GM18868 (cell line): ENCODE results near the gene ATP5PD.
"Not testable (repeated sequence)": the region's sequence is repeated elsewhere in the genome, so short reads cannot be mapped to it uniquely, and the experiment has no call there.

Experiments used
- ATAC-seq: cut with Tn5 transposase; IDR thresholded peaks from one replicate; pipeline ENCODE4 v1.9.1; 2021; ENCODE audit warnings: mild to moderate bottlenecking, moderate library complexity; ENCODE audit not compliant: unreplicated experiment

Gene ATP5PD

GRCh38 chr17:75059369-75060345 is 12.9 kb upstream of the ATP5PD start:
- no peak for ATAC-seq

GRCh38 chr17:75051941-75052340 is 5.2 kb upstream of the ATP5PD start:
- no peak for ATAC-seq

- no peak for ATAC-seq
These were observed 2.9 kb upstream of the ATP5PD start for GRCh38 chr17:75049706-75050105.

DNA sequence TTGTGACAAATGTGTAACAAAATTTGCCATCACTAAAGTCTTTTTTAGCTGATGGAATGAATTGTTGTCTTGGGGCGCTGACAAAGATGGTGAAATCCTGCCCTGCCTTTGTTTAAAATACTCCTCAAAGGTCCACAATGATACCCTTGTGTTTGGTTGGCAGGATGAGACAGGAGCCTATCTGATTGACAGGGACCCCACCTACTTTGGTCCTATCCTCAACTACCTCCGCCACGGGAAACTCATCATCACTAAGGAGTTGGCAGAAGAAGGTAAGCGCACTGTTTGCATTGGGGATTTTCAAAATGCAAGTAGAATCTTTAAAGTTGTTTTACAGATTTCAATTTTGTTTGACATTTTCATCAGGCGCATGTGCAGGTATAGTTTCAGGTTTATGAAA is 2.3 kb upstream of the ATP5PD start:
- no peak for ATAC-seq

GRCh38 chr17:75048249-75048878 is 1.6 kb upstream of the ATP5PD start:
- no peak for ATAC-seq

- peak; percentile 6 for ATAC-seq
These were observed 779 bp upstream of the ATP5PD start for GRCh38 chr17:75047398-75048098.

DNA sequence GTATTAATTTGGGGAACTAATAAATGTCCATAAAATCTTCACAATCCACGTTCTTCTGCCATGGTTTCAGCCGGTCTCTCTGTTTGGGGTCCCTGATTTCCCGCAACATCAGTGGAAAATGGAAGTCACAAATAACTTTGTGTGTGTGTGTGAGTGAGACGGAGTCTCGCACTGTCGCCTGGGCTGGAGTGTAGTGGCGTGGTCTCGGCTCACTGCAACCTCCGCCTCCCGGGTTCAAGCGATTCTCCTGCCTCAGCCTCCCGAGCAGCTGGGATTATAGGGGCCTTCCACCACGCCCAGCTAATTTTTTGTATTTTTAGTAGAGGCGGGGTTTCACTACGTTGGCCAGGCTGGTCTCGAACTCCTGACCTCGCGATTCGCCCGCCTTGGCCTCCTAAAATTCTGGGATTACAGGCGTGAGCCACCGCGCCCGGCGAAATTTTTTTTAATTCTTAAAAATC is 793 bp downstream of the ATP5PD start:
- not testable (repeated sequence) for ATAC-seq

- no peak for ATAC-seq
These were observed 2.1 kb downstream of the ATP5PD start for GRCh38 chr17:75044716-75045115.

DNA sequence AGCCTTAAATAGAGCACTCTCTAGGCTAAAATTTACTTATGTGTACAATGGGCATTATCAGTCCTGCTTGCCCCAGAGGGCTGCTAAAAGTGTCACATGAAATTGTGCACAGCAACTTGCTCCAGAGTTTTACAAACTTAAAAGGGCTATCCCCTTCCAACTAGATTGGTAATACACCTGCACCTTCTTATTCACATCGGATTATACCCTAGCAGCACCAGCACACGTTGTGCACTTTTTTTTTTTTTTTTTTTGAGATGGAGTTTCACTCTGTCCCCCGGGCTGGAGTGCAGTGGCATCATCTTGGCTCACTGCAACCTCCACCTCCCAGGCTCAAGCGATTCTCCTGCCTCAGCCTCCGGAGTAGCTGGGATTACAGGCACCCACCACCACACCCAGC is 3.0 kb downstream of the ATP5PD start:
- not testable (repeated sequence) for ATAC-seq

DNA sequence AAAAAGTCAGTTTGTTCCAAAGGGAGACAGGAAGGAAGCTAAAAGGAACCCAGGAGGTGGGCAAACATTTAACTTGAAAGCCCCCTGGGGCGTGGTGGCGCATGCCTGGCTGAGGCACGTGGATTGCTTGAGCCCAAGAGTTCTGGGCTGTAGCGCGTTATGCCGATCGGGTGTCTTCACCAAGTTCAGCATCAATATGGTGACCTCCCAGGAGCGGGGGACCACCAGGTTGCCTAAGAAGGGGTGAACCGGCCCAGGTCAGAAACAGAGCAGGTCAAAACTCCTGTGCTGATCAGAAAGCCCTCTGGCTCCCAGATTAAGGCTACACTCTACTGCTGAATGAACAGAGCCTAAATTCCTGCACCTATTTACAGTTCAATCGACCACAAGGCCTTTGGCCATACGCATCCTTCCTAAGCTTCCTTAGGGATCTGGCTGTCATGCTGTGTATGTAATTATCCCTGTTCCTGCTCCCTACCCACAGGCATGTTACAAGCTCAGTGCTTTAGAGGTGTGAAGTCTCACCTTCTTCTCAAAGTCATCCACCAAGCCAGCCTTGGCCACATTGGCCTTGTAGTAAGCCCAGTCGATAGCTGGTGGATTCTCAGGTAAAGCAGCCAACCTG is 5.0 kb downstream of the ATP5PD start:
- ATAC-seq: no peak

- no peak for ATAC-seq
These were observed 7.5 kb downstream of the ATP5PD start for GRCh38 chr17:75039238-75039637.

DNA sequence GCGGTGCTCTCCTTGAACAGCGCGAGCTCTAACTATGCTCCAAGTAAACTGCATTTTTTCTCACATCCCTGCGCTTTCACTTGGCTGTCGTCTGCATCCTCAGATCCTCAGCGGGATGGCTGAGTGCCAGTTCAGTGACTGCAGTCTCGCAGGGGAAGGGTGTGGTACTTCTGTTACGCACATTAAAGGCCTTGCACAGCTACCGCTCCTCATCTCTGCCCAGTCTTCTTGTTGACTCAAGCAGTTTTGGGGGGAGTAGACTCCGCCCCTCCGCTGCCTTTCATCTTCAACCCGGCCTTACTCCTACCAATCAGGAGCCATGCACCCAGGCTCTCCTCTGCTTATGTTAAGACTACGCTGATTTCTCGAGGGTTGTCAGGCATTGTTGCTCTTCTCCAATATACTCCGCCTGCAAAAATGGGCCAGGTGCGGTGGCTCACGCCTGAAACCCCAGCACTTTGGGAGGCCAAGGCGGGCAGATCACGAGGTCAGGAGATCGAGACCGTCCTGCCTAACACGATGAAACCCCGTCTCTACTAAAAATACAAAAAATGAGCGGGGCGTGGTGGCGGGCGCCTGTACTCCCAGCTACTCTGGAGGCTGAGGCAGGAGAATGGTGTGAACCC is 10.0 kb downstream of the ATP5PD start:
- ATAC-seq: no peak

- ATAC-seq: peak; percentile 63
These were observed 12.4 kb downstream of the ATP5PD start for GRCh38 chr17:75034236-75034908.

DNA sequence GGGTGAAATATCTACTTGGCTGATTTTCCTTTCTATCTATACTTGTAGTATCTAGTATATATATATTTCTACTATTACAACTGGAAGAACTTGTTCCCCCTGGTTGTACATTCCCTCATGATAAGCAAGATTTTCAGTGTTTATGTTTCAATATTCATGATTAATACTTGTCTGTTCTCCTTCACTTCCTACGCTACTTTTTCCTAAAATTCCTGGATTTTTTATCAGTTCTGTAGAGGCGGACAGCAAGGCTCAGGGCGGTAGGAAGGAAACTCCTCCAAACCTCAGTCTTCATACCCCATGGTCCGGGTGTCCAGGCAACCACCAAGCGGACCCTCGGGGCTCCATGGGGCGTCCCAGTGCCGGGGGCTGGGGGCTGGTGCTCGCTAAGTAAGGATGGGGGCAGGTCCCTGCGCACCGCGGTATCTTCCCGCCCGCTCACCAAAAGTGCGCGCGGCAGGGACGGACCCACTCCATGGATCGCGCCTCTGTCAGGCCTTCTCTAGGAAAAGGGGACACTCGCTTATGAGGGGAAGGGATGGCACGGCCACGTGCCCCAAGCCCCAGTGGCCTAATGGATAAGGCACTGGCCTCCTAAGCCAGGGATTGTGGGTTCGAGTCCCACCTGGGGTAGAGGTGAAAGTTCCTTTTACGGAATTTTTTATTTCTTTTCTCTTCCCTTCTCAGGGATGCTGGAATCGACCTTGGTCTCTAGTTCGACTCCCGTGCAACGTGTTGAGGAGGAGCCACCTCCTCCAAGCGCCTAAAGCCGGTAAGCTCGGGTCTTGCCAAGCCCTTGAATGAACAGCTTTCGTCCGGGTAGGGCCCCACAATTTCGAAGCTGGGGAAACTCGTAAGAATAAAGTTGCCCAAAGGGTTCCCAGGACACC is 13.2 kb downstream of the ATP5PD start:
- peak; percentile 43 for ATAC-seq

DNA sequence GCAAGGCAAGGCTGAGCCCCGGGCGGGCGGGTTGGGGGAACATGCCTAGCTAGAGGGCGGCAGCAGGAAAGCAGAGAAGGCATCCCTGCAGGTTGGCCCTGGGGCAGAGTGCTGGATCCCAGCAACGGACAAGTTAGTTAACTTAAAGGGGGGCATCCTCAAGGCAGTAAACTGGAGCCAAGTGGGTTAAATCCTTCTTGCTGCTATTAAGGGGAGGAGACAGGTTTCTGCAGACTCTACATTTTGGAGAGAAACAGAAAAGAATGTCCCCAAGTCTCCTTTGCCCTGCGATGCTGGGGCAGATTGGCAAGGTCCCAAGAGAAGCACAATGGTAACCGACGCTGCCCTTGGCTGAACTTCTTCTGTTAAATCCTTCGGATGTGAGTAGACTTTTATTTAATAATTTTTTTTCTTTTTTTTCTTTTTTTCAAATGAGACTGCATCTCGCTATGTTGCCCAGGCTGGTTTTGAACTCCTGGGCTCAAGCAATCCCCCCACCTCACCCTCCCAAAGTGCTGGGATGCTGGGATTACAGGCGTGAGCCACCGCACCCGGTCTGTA is 14.0 kb downstream of the ATP5PD start:
- ATAC-seq: no peak

- no peak for ATAC-seq
These were observed 14.6 kb downstream of the ATP5PD start for GRCh38 chr17:75031972-75032719.

- no peak for ATAC-seq
These were observed 16.6 kb downstream of the ATP5PD start for GRCh38 chr17:75030161-75030560.

- not testable (repeated sequence) for ATAC-seq
These were observed 20.1 kb downstream of the ATP5PD start for GRCh38 chr17:75026650-75027049.
